Measurements from ENCODE around the gene THBS2. TPM values are rescaled to one million over a fixed set of nuclear protein-coding genes. Genes with fewer than 3 reads are reported as not detected.

Gene THBS2
- total RNA-seq, 4 donors from 2014 or later = 3.6 to 7.7 (median 4.8) TPM

DNA sequence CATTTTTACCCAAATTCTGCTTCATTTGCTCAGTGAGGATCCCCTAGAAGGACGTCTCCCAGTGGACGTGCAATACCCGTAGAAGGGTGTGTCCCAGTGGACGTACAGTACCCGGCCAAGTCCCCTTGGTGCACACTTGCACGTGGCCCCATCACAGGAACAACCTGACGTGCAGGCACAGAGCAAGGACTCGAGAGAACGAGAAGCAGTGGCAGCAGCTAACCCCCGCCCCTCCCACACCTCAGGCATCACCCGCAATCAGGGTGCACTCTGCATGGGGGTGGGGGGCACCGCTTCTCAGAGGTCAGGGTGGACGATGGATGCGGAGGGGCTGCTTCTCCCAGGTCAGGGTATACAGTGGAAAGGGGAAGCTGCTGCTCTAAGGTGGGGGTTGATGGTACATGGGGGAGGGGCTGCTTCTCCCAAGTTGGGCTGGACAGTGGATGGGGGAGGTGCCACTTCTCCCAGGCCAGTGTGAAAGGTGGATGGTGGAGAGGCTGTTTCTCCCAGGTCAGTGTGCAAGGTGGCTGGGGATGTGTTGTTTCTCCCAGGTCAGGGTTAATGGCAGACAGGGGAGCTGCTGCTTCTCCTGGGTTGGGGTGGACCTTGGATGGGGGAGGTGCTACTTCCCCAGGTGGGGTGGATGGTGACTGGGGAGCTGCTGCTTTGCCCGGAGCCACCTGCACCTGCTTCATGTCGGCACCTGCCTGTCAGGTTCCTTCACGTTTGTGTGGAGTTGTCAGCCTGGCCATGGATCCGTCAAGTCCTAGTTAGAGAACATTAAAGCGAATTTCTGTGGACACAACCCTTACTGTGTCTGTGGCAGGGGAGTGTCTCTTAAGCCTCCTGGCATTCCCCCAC lies 1.0 kb upstream of the THBS2 start:
- ATAC-seq = no peak
- DNase-seq = no peak
- H3K27me3 ChIP-seq = peaks cover 10 to 27% (median 18%) of the 10 kb centered on the region in 3 donors
- H3K27ac ChIP-seq = no peak overlapping the region
- no peaks in the 10 kb centered on the region for H3K36me3 ChIP-seq
- H3K9me3 ChIP-seq = no peaks in the 10 kb centered on the region
- intact Hi-C loops (cut with DNase I; ENCODE audit: low total_unique reads) = no loop called here
- no peak overlapping the region for H3K4me3 ChIP-seq
- TF ChIP-seq, protein P1, sequence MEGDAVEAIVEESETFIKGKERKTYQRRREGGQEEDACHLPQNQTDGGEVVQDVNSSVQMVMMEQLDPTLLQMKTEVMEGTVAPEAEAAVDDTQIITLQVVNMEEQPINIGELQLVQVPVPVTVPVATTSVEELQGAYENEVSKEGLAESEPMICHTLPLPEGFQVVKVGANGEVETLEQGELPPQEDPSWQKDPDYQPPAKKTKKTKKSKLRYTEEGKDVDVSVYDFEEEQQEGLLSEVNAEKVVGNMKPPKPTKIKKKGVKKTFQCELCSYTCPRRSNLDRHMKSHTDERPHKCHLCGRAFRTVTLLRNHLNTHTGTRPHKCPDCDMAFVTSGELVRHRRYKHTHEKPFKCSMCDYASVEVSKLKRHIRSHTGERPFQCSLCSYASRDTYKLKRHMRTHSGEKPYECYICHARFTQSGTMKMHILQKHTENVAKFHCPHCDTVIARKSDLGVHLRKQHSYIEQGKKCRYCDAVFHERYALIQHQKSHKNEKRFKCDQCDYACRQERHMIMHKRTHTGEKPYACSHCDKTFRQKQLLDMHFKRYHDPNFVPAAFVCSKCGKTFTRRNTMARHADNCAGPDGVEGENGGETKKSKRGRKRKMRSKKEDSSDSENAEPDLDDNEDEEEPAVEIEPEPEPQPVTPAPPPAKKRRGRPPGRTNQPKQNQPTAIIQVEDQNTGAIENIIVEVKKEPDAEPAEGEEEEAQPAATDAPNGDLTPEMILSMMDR (IDR thresholded peaks at IDR 0.05 in 4 of 5, conservative IDR thresholded peaks at IDR 0.05 in 1 of 5) = no peak
- TF ChIP-seq POLR2A (IDR thresholded peaks at IDR 0.05) = no peak
- in situ Hi-C loops (cut with MboI; ENCODE audit: low sequenced_read_pairs in 4 of 4) = no loop called here
- H3K4me1 ChIP-seq = no peaks in the 10 kb centered on the region

DNA sequence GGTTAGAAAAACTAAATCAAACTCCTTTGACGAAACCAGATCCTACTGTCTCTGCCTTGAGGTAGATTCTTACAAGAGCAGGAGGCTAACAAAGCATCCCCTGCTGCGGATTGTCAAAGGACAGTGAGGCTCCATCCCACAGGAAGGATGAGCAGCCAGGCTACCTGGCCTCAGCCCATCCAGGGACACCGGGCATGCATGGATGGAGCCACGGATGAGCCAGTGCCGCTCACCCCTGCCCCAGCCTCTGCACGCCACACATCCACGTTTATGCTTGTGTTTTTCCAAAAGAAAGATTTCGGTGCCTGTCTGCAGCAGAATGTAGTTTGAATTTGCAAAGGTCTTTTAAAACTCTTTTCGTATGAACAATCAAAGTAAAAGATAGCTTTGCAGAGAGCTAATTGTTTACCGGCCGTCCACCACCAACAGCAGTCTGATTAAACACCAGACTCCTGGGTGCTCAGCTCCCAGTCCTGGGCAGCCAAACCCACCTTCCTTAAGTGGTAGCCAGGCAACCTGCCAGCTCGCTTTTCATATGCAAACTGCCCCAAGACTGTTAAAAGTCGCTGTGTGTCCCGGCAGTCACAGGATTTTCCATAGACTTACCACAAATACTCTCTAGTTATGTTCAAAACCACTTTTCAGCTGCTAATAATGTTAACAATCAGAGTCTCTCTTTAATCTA lies 999 bp downstream of the THBS2 start:
- ATAC-seq (no peak), DNase-seq (no peak)
- in situ Hi-C loops (cut with MboI; ENCODE audit: low sequenced_read_pairs in 4 of 4) (no loop called here), intact Hi-C loops (cut with DNase I; ENCODE audit: low total_unique reads) (no loop called here)
- Histone ChIP-seq H3K4me3 (peak overlapping the region in 3 of 4 donors; percentile 8 to 30 (median 13)), H3K27me3 (peaks cover 10 to 27% (median 18%) of the 10 kb centered on the region in 3 donors), H3K36me3 (no peaks in the 10 kb centered on the region), H3K4me1 (no peaks in the 10 kb centered on the region), H3K27ac (peak overlapping the region in 3 of 4 donors; percentile 14 to 31 (median 19)), H3K9me3 (no peaks in the 10 kb centered on the region)
- TF ChIP-seq, protein P1 (IDR thresholded peaks at IDR 0.05 in 4 of 5, conservative IDR thresholded peaks at IDR 0.05 in 1 of 5) = no peak
- TF ChIP-seq POLR2A (IDR thresholded peaks at IDR 0.05) = no peak

- TF ChIP-seq POLR2A (IDR thresholded peaks at IDR 0.05) = no peak
- TF ChIP-seq, protein P1 (IDR thresholded peaks at IDR 0.05 in 4 of 5, conservative IDR thresholded peaks at IDR 0.05 in 1 of 5) = no peak
- Histone ChIP-seq H3K4me3 (peak overlapping the region in 2 of 4 donors; percentile 13 to 30), H3K9me3 (no peaks in the 10 kb centered on the region), H3K27me3 (peaks cover 10 to 27% (median 18%) of the 10 kb centered on the region in 3 donors), H3K36me3 (no peaks in the 10 kb centered on the region), H3K4me1 (no peaks in the 10 kb centered on the region), H3K27ac (peak overlapping the region in 1 of 4 donors; percentile 19)
- in situ Hi-C loops (cut with MboI; ENCODE audit: low sequenced_read_pairs in 4 of 4) (no loop called here), intact Hi-C loops (cut with DNase I; ENCODE audit: low total_unique reads) (no loop called here)
- DNase-seq (no peak), ATAC-seq (no peak)
Measured at GRCh38 chr6:169251822-169252504, 1.7 kb downstream of the THBS2 start.

DNA sequence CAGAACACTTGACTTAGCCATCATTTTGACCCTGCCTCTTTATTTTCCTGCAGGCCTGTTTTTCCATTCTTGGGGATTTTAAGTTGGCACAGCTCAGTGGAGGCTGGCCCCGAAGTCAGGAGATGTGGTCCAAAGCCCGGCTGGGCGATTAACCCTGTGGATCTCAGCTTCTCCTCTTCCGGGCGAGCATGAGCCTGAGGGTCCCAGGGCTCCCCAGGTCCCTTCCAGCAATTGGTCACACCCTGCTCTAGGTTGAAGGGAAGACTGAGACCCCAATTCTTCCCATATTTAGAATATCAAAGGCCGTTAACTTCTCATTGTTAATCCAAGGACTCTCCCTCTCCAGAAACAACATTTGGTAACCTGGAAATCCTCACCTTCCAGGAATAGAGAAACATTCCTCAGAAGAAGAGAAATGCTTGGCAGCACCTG lies 2.3 kb downstream of the THBS2 start:
- in situ Hi-C loops (cut with MboI; ENCODE audit: low sequenced_read_pairs in 4 of 4) (no loop called here), intact Hi-C loops (cut with DNase I; ENCODE audit: low total_unique reads) (no loop called here)
- H3K4me1 ChIP-seq = no peaks in the 10 kb centered on the region
- H3K36me3 ChIP-seq = no peaks in the 10 kb centered on the region
- TF ChIP-seq POLR2A (IDR thresholded peaks at IDR 0.05) = no peak
- H3K9me3 ChIP-seq = no peaks in the 10 kb centered on the region
- DNase-seq (no peak), ATAC-seq (no peak)
- H3K27ac ChIP-seq = peak overlapping the region in 2 of 4 donors; percentile 19 to 20
- H3K4me3 ChIP-seq = peak overlapping the region in 2 of 4 donors; percentile 13 to 30
- peaks cover 10 to 27% (median 18%) of the 10 kb centered on the region in 3 donors for H3K27me3 ChIP-seq
